Measurements from ENCODE around the gene PLXNC1.

- TF ChIP-seq, protein P1, sequence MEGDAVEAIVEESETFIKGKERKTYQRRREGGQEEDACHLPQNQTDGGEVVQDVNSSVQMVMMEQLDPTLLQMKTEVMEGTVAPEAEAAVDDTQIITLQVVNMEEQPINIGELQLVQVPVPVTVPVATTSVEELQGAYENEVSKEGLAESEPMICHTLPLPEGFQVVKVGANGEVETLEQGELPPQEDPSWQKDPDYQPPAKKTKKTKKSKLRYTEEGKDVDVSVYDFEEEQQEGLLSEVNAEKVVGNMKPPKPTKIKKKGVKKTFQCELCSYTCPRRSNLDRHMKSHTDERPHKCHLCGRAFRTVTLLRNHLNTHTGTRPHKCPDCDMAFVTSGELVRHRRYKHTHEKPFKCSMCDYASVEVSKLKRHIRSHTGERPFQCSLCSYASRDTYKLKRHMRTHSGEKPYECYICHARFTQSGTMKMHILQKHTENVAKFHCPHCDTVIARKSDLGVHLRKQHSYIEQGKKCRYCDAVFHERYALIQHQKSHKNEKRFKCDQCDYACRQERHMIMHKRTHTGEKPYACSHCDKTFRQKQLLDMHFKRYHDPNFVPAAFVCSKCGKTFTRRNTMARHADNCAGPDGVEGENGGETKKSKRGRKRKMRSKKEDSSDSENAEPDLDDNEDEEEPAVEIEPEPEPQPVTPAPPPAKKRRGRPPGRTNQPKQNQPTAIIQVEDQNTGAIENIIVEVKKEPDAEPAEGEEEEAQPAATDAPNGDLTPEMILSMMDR (conservative IDR thresholded peaks at IDR 0.05), result no peak
- TF ChIP-seq ZFX (IDR thresholded peaks at IDR 0.05), result no peak
Observed at GRCh38 chr12:94100211-94100627, 48.2 kb upstream of the PLXNC1 start.
